Hepatocyte (in vitro differentiated cells): Measurements from ENCODE around the gene LMNB1. TPM values are rescaled to one million over a fixed set of nuclear protein-coding genes. Genes with fewer than 3 reads are reported as not detected.
"Not testable (repeated sequence)": the region's sequence is repeated elsewhere in the genome, so short reads cannot be mapped to it uniquely, and the experiment has no call there.

Experiments
- DNase-seq: peaks from one replicate; pipeline ENCODE4 v3.0.0-alpha.2; 2016; ENCODE audit warnings: low spot score
- H2AFZ ChIP-seq: fragments of 200-600 bp; sonication (generic); 2 replicates; pipeline ENCODE4 v1.6.0; 2016; ENCODE audit warnings: antibody characterized with exemption, mild to moderate bottlenecking
- H3K27ac ChIP-seq: fragments of 200-600 bp; sonication (generic); 2 replicates; pipeline ENCODE4 v1.5.1; 2016; ENCODE audit warnings: mild to moderate bottlenecking
- H3K27me3 ChIP-seq: fragments of 200-600 bp; sonication (generic); 2 replicates; pipeline ENCODE4 v1.6.1; 2016
- H3K36me3 ChIP-seq: fragments of 200-600 bp; sonication (generic); replicated peaks from 2 replicates; pipeline ENCODE4 v1.5.1; 2016; ENCODE audit warnings: low read depth; ENCODE audit not compliant: insufficient read depth
- H3K4me1 ChIP-seq: fragments of 200-600 bp; sonication (generic); 2 replicates; pipeline ENCODE4 v1.5.1; 2016; ENCODE audit warnings: mild to moderate bottlenecking, moderate library complexity; ENCODE audit not compliant: insufficient read depth
- H3K4me2 ChIP-seq: fragments of 200-600 bp; sonication (generic); 2 replicates; pipeline ENCODE4 v1.6.0; 2016
- H3K4me3 ChIP-seq: fragments of 200-600 bp; sonication (generic); 2 replicates; pipeline ENCODE4 v1.5.1; 2016; ENCODE audit warnings: mild to moderate bottlenecking
- H3K79me2 ChIP-seq: fragments of 200-600 bp; sonication (generic); 2 replicates; pipeline ENCODE4 v1.6.0; 2017; ENCODE audit warnings: mild to moderate bottlenecking
- H3K9me2 ChIP-seq: fragments of 200-600 bp; sonication (generic); replicated peaks from 2 replicates; pipeline ENCODE4 v1.6.0; 2017; ENCODE audit warnings: mild to moderate bottlenecking; ENCODE audit not compliant: insufficient read depth
- H3K9me3 ChIP-seq: fragments of 200-600 bp; sonication (generic); 2 replicates; pipeline ENCODE4 v1.5.1; 2016; ENCODE audit warnings: low read depth, mild to moderate bottlenecking
- H4K20me1 ChIP-seq: fragments of 200-600 bp; sonication (generic); 2 replicates; pipeline ENCODE4 v1.6.0; 2016; ENCODE audit warnings: mild to moderate bottlenecking; ENCODE audit not compliant: insufficient read depth, poor library complexity, severe bottlenecking
- CTCF ChIP-seq: fragments of 200-600 bp; sonication (generic); IDR thresholded peaks from 2 replicates; pipeline ENCODE4 v1.5.1; 2016; ENCODE audit warnings: antibody characterized with exemption, mild to moderate bottlenecking; ENCODE audit not compliant: poor library complexity
- EZH2 ChIP-seq: fragments of 200-600 bp; sonication (generic); IDR thresholded peaks from 2 replicates; pipeline ENCODE4 v1.6.1; 2016; ENCODE audit warnings: antibody characterized with exemption, mild to moderate bottlenecking, borderline replicate concordance
- EZH2phosphoT487 ChIP-seq: fragments of 200-600 bp; sonication (generic); IDR thresholded peaks from one replicate; pipeline ENCODE4 v1.6.1; 2018; ENCODE audit warnings: antibody characterized with exemption, mild to moderate bottlenecking, low read depth, moderate library complexity; ENCODE audit not compliant: unreplicated experiment, severe bottlenecking
- WGBS: methylation state at CpG from one replicate; pipeline ENCODE4 v1.1.6; 2016; ENCODE audit warnings: low lambda C conversion rate; ENCODE audit errors: missing lambda C conversion rate; 5-methylcytosine and 5-hydroxymethylcytosine counted together
- polyA plus RNA-seq: library from polyadenylated mRNA; unstranded; fragments of >200 nt; fragmentation: Nextera tagmentation; extraction: Ambion mirVana; gene quantifications from 2 replicates; pipeline ENCODE4 v1.2.1, GENCODE V29; 2016
- total RNA-seq: library from RNA; depleted of rRNA; stranded (reverse); fragments of >200 nt; gene quantifications from 2 replicates; pipeline ENCODE4 v1.2.3, GENCODE V29; 2014

The LMNB1 gene
- total and polyA plus RNA-seq, 2 experiments from 2014 or later, result 12.9 to 30.8 TPM

GRCh38 chr5:126843375-126843774, 66.4 kb downstream of the LMNB1 start:
- H3K36me3 ChIP-seq, H3K27ac ChIP-seq, H3K9me3 ChIP-seq, H3K79me2 ChIP-seq, H3K4me3 ChIP-seq, H3K27me3 ChIP-seq, H3K9me2 ChIP-seq, H2AFZ ChIP-seq, H4K20me1 ChIP-seq, DNase-seq, H3K4me1 ChIP-seq: not testable (repeated sequence)
- peak overlapping the region; percentile 51 for H3K4me2 ChIP-seq
- 34% methylated on average over 11 of the region's 11 CpGs for WGBS

GRCh38 chr5:126845470-126846070, 68.6 kb downstream of the LMNB1 start:
- H3K9me2 ChIP-seq, H3K9me3 ChIP-seq, H4K20me1 ChIP-seq, H3K79me2 ChIP-seq, H3K4me1 ChIP-seq, H3K36me3 ChIP-seq, H3K27me3 ChIP-seq, H3K27ac ChIP-seq, H3K4me3 ChIP-seq, DNase-seq, H2AFZ ChIP-seq: not testable (repeated sequence)
- H3K4me2 ChIP-seq, result peak overlapping the region; percentile 39
- 27% methylated on average over 14 of the region's 14 CpGs for WGBS

- no peaks in the 10 kb centered on the region for H3K27me3 ChIP-seq
- no peaks in the 10 kb centered on the region for H4K20me1 ChIP-seq
- H3K79me2 ChIP-seq, result no peaks in the 10 kb centered on the region
- no peak for TF ChIP-seq CTCF
- TF ChIP-seq EZH2, result no peak
- TF ChIP-seq EZH2phosphoT487, result no peak
- no peak overlapping the region for H3K4me2 ChIP-seq
- no peaks in the 10 kb centered on the region for H3K9me2 ChIP-seq
- H3K9me3 ChIP-seq, result no peaks in the 10 kb centered on the region
- H3K27ac ChIP-seq, result no peak overlapping the region
- H2AFZ ChIP-seq, result no peak overlapping the region
- no peak overlapping the region for H3K4me3 ChIP-seq
- DNase-seq, result no peak
- H3K36me3 ChIP-seq, result no peaks in the 10 kb centered on the region
- H3K4me1 ChIP-seq, result peaks cover 9% of the 10 kb centered on the region
These were observed 69.4 kb downstream of the LMNB1 start for GRCh38 chr5:126846344-126846743.

GRCh38 chr5:126846744-126847455, 70.0 kb downstream of the LMNB1 start:
- Histone ChIP-seq H3K27ac (no peak overlapping the region), H3K4me2 (no peak overlapping the region), H3K9me2 (no peaks in the 10 kb centered on the region), H3K36me3 (no peaks in the 10 kb centered on the region), H3K4me1 (peaks cover 9% of the 10 kb centered on the region), H3K27me3 (no peaks in the 10 kb centered on the region), H3K79me2 (no peaks in the 10 kb centered on the region), H2AFZ (no peak overlapping the region), H3K9me3 (no peaks in the 10 kb centered on the region), H4K20me1 (no peaks in the 10 kb centered on the region), H3K4me3 (no peak overlapping the region)
- DNase-seq, result no peak
- TF ChIP-seq EZH2phosphoT487 (no peak), CTCF (no peak), EZH2 (no peak)
- WGBS, result 91% methylated on average over 5 of the region's 5 CpGs
